Naive thymus-derived CD8-positive, alpha-beta T cell (primary cell): Measurements from ENCODE around the gene ATP13A5. TPM values are rescaled to one million over a fixed set of nuclear protein-coding genes. Genes with fewer than 3 reads are reported as not detected.
A peak's percentile ranks its signal among the peaks of the same experiment; 100 is the strongest.

ENCODE experiments used
- ATAC-seq, 2 donors: fragments of 150-1000 bp; cut with Tn5 transposase in 1 of 2; sonication (Bioruptor Pico), chemical (Tn5 transposase) in 1 of 2; 1 replicate in 1 of 2; 2 replicates in 1 of 2; pipeline ENCODE4 v1.10.0; 2021; ENCODE audit warnings: mild to moderate bottlenecking in 2 of 2, moderate library complexity in 2 of 2
- POLR2A ChIA-PET: fragments of 350-600 bp; sonication (Branson Sonifier 250); formaldehyde crosslinking; loops from one replicate; lab custom pipeline; 2021; ENCODE audit warnings: antibody characterized with exemption; lab: Charles Lee
- DNase-seq, 10 donors: peaks; one replicate each; pipeline versions ENCODE4 v3.0.0 to v3.0.0-alpha.2; 2020 to 2022
- H3K27ac Mint-ChIP-seq, 10 donors: one replicate each; pipeline ENCODE4 v1.8.0; 2020 to 2022; ENCODE audit warnings: mild to moderate bottlenecking in 10 of 10, mixed read lengths in 10 of 10, moderate library complexity in 4 of 10, inconsistent platforms in 1 of 10
- H3K27me3 Mint-ChIP-seq, 5 donors: one replicate each; pipeline ENCODE4 v1.8.0; 2021 to 2022; ENCODE audit warnings: mixed read lengths in 5 of 5
- H3K36me3 Mint-ChIP-seq, 3 donors: one replicate each; pipeline ENCODE4 v1.8.0; 2020 to 2022; ENCODE audit warnings: mixed read lengths in 3 of 3, mild to moderate bottlenecking in 2 of 3, inconsistent platforms in 1 of 3
- H3K4me1 Mint-ChIP-seq, 4 donors: one replicate each; pipeline ENCODE4 v1.8.0; 2021 to 2022; ENCODE audit warnings: mixed read lengths in 4 of 4
- H3K4me3 Mint-ChIP-seq, 10 donors: one replicate each; pipeline ENCODE4 v1.8.0; 2020 to 2022; ENCODE audit warnings: mild to moderate bottlenecking in 10 of 10, mixed read lengths in 10 of 10, moderate library complexity in 6 of 10, inconsistent platforms in 1 of 10
- H3K9me3 Mint-ChIP-seq, 9 donors: one replicate each; pipeline ENCODE4 v1.8.0; 2020 to 2022; ENCODE audit warnings: mixed read lengths in 9 of 9, mild to moderate bottlenecking in 3 of 9, inconsistent platforms in 1 of 9, moderate library complexity in 1 of 9
- polyA plus RNA-seq, 3 donors: library from polyadenylated mRNA; unstranded; fragments of 300-500 nt; fragmentation: Illumina TruSeq; gene quantifications; one replicate each; pipeline ENCODE4 v1.2.3, GENCODE V29; 2021
- total RNA-seq, 8 experiments: library from RNA in 2 of 8; stranded (reverse) in 2 of 8; gene quantifications; one replicate each; pipeline ENCODE4 v1.2.3 and lab custom pipeline; 2021 to 2026

Gene ATP13A5, protein sequence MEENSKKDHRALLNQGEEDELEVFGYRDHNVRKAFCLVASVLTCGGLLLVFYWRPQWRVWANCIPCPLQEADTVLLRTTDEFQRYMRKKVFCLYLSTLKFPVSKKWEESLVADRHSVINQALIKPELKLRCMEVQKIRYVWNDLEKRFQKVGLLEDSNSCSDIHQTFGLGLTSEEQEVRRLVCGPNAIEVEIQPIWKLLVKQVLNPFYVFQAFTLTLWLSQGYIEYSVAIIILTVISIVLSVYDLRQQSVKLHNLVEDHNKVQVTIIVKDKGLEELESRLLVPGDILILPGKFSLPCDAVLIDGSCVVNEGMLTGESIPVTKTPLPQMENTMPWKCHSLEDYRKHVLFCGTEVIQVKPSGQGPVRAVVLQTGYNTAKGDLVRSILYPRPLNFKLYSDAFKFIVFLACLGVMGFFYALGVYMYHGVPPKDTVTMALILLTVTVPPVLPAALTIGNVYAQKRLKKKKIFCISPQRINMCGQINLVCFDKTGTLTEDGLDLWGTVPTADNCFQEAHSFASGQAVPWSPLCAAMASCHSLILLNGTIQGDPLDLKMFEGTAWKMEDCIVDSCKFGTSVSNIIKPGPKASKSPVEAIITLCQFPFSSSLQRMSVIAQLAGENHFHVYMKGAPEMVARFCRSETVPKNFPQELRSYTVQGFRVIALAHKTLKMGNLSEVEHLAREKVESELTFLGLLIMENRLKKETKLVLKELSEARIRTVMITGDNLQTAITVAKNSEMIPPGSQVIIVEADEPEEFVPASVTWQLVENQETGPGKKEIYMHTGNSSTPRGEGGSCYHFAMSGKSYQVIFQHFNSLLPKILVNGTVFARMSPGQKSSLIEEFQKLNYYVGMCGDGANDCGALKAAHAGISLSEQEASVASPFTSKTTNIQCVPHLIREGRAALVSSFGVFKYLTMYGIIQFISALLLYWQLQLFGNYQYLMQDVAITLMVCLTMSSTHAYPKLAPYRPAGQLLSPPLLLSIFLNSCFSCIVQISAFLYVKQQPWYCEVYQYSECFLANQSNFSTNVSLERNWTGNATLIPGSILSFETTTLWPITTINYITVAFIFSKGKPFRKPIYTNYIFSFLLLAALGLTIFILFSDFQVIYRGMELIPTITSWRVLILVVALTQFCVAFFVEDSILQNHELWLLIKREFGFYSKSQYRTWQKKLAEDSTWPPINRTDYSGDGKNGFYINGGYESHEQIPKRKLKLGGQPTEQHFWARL
- total RNA-seq, result not detected
- not detected for polyA plus RNA-seq
- total RNA-seq (lab: John Stamatoyannopoulos, UW), result 0 to 0.25 (median 0.04) reads per million in 6 experiments

DNA sequence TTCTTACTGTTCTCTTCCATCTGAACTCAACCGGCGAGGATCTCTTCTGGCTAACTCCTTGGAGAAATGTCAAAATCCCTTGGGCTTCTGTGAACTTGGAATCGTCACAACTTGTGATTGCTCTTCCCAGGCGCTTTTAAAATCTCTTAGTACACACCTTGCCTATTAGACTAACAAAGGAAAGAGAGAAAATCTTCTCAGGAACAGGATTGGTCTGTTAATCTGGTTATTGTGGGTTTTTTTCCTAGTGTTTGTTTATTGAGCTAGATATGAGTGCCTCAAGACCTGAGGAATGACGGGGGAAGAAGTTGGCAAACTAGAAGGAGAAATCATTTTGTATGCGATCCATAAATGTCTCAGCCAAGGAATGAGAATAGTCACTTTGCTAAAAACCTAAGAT, at the start of gene ATP13A5:
Gene ATP13A5, minus strand, starts transcription at position 48 of the 400 bp plus-strand sequence. Its CDS starts 28 bp downstream, at position 20.
- no peak for ATAC-seq
- POLR2A ChIA-PET, result no interaction called here

GRCh38 chr3:193418576-193419373, 40.2 kb upstream of the ATP13A5 start:
- no peak for ATAC-seq
- Mint-ChIP-seq H3K27ac (no peak overlapping the region), H3K36me3 (peaks cover 24 to 78% (median 37%) of the 10 kb centered on the region in 3 donors), H3K4me3 (no peak overlapping the region), H3K27me3 (no peaks in the 10 kb centered on the region), H3K9me3 (peaks cover 13 to 89% (median 50%) of the 10 kb centered on the region in 9 donors), H3K4me1 (no peaks in the 10 kb centered on the region)
- POLR2A ChIA-PET, result no interaction called here
- no peak for DNase-seq

More for the DNA sequence above, at the start of gene ATP13A5:
- Mint-ChIP-seq H3K4me3 (no peak within 1 kb of the TSS), H3K27ac (no peak within 1 kb of the TSS), H3K4me1 (no peaks in the 10 kb centered on the region), H3K36me3 (peaks cover 0 to 3% (median 0%) of the 10 kb centered on the region in 3 donors), H3K9me3 (no peaks in the 10 kb centered on the region), H3K27me3 (peaks cover 5 to 32% (median 12%) of the 10 kb centered on the region in 5 donors)
- no peak for DNase-seq

DNA sequence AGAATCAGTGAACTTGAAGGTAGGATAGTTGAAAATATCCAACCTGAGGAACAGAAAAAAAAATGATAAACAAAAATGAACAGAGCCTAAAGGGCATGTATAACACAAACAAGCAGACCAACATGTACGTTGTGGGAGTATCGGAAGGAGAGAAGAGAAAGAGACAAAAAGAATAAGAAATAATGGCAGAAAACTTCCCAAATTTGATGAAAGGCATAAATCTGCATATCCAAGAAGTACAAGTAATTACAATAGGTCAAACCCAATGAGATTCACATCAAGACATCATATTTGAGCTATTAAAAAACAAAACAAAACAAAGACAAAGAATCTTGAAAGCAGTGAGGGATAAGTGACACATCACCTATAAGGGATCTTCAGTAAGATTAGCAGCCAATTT, 38.1 kb upstream of the ATP13A5 start:
- Mint-ChIP-seq H3K4me1 (no peaks in the 10 kb centered on the region), H3K4me3 (no peak overlapping the region), H3K27ac (no peak overlapping the region), H3K27me3 (no peaks in the 10 kb centered on the region), H3K36me3 (peaks cover 30 to 69% (median 43%) of the 10 kb centered on the region in 3 donors), H3K9me3 (peaks cover 6 to 72% (median 43%) of the 10 kb centered on the region in 9 donors)
- ATAC-seq (no peak), DNase-seq (no peak)
- POLR2A ChIA-PET, result no interaction called here

DNA sequence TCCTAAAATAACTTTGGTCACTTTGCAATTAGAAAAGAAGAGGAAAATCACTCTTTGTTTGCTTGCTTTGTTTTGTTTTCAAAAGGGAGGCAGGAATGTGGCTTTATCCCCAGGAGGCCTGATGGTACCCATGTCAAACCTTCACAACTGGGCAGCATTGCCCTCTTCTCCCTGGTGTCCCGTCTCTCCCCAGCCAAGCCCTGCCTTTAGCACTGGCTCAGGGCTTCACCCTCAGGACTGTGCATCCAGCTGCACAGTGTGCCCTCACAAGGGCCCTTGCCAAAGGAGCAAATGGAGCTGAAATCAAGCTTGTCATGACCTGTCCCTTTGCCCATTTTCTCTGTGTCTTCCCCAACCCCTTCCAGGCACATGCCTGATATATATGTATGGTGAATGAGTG, 29.1 kb upstream of the ATP13A5 start:
- no peaks in the 10 kb centered on the region for H3K4me1 Mint-ChIP-seq
- POLR2A ChIA-PET, result no interaction called here
- H3K36me3 Mint-ChIP-seq, result peaks cover 2 to 15% (median 7%) of the 10 kb centered on the region in 3 donors
- no peak for DNase-seq
- ATAC-seq, result no peak
- no peaks in the 10 kb centered on the region for H3K9me3 Mint-ChIP-seq
- no peak overlapping the region for H3K27ac Mint-ChIP-seq
- H3K27me3 Mint-ChIP-seq, result no peaks in the 10 kb centered on the region
- no peak overlapping the region for H3K4me3 Mint-ChIP-seq

- ATAC-seq (no peak), DNase-seq (no peak)
- Mint-ChIP-seq H3K4me1 (no peaks in the 10 kb centered on the region), H3K27me3 (no peaks in the 10 kb centered on the region), H3K9me3 (no peaks in the 10 kb centered on the region), H3K36me3 (peaks cover 2 to 12% (median 5%) of the 10 kb centered on the region in 3 donors), H3K27ac (no peak overlapping the region), H3K4me3 (no peak overlapping the region)
- POLR2A ChIA-PET, result no interaction called here
Measured at GRCh38 chr3:193407112-193407511, 28.6 kb upstream of the ATP13A5 start.

DNA sequence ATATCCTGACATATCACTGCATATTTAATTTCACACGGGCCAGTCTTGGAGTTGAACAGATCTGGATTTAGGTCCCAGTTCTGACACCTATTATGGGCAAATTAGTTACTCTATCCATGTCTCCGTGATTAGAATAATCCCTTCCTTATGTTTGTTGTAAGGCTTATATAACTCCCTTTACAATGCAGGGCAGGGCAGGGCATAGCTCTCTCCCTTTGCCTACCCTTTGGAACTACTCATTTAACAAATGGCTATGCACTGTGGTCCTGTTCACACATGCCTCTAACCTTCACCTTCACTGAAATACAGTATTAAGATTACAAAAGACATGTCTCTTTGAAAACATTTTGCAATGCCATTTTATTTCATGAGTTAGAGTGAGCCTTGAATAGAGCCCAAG, 24.8 kb upstream of the ATP13A5 start:
- H3K27me3 Mint-ChIP-seq, result no peaks in the 10 kb centered on the region
- H3K36me3 Mint-ChIP-seq, result peaks cover 0 to 10% (median 0%) of the 10 kb centered on the region in 3 donors
- H3K9me3 Mint-ChIP-seq, result no peaks in the 10 kb centered on the region
- H3K4me3 Mint-ChIP-seq, result no peak overlapping the region
- DNase-seq (no peak), ATAC-seq (no peak)
- POLR2A ChIA-PET, result no interaction called here
- no peaks in the 10 kb centered on the region for H3K4me1 Mint-ChIP-seq
- no peak overlapping the region for H3K27ac Mint-ChIP-seq

DNA sequence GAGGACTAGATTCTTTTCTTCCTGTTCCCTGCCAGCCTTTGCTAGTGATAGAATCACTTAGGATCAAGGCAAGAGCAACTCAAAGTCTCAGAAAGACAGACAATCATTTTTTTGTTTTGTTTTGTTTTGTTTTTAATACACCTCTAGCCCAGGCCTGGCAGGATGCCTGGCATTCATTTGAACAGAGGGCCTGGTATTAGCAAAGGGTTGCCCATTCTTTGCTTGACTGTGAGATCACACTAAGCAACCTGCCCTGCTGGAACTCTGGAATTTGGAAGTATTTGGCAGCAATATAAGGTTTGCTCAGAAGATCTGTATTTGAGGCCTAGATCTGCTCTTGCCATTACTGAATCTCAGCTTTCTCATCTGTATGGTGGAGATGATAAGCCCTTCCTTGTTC, 21.8 kb upstream of the ATP13A5 start:
- POLR2A ChIA-PET, result no interaction called here
- Mint-ChIP-seq H3K4me3 (no peak overlapping the region), H3K4me1 (no peaks in the 10 kb centered on the region), H3K27ac (no peak overlapping the region), H3K36me3 (peaks cover 0 to 10% (median 0%) of the 10 kb centered on the region in 3 donors), H3K27me3 (peaks cover 0 to 6% (median 2%) of the 10 kb centered on the region in 5 donors), H3K9me3 (peaks cover 0 to 3% (median 0%) of the 10 kb centered on the region in 9 donors)
- ATAC-seq (no peak), DNase-seq (no peak)

DNA sequence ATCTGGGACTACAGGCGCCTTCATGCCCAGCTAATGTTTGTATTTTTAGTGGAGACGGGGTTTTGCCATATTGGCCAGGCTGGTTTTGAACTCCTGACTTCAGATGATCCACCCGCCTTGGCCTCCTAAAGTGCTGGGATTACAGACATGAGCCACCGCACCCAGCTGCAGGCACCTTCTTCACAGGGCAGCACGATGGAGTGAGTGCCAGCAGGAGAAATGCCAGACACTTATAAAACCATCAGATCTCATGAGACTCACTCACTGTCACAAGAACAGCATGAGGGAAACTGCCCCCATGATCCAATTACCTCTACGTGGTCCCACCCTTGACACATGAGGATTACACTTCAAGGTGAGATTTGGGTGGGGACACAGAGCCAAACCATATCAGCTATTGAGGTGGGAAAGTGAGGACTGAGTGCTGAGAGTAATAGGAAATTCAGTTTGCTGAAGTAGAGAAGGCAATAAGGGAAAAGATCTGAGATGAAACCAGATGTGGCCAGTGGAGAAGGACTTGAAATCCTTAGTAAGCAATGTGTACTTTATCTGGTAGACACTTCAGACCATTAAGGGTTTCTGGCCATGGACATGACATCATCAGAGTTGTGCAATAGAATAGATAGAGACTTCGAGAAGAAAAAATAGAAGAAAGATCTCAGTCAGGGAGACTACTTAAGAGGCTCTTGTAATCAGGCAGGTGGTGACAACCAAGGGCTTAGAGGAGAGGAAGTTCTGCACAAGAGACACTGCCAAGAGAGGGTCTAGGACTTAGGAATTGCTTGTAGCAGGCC, 18.1 kb upstream of the ATP13A5 start:
- H3K4me3 Mint-ChIP-seq, result no peak overlapping the region
- DNase-seq, result no peak
- ATAC-seq, result no peak
- H3K4me1 Mint-ChIP-seq, result no peaks in the 10 kb centered on the region
- POLR2A ChIA-PET, result no interaction called here
- H3K27ac Mint-ChIP-seq, result peak overlapping the region in 1 of 10 donors; percentile 4
- H3K9me3 Mint-ChIP-seq, result peaks cover 0 to 3% (median 0%) of the 10 kb centered on the region in 9 donors
- H3K27me3 Mint-ChIP-seq, result peaks cover 0 to 10% (median 2%) of the 10 kb centered on the region in 5 donors
- H3K36me3 Mint-ChIP-seq, result no peaks in the 10 kb centered on the region

- DNase-seq, result no peak
- POLR2A ChIA-PET, result no interaction called here
- Mint-ChIP-seq H3K36me3 (no peaks in the 10 kb centered on the region), H3K4me1 (no peaks in the 10 kb centered on the region), H3K27ac (no peak overlapping the region), H3K27me3 (peaks cover 0 to 17% (median 1%) of the 10 kb centered on the region in 5 donors), H3K9me3 (no peaks in the 10 kb centered on the region), H3K4me3 (no peak overlapping the region)
- no peak for ATAC-seq
Measured at GRCh38 chr3:193391902-193392301, 13.3 kb upstream of the ATP13A5 start.

- no peak overlapping the region for H3K27ac Mint-ChIP-seq
- no peaks in the 10 kb centered on the region for H3K4me1 Mint-ChIP-seq
- H3K9me3 Mint-ChIP-seq, result no peaks in the 10 kb centered on the region
- no peaks in the 10 kb centered on the region for H3K36me3 Mint-ChIP-seq
- peaks cover 0 to 20% (median 4%) of the 10 kb centered on the region in 5 donors for H3K27me3 Mint-ChIP-seq
- ATAC-seq (no peak), DNase-seq (no peak)
- POLR2A ChIA-PET, result no interaction called here
- no peak overlapping the region for H3K4me3 Mint-ChIP-seq
Measured at GRCh38 chr3:193389335-193389734, 10.8 kb upstream of the ATP13A5 start.

GRCh38 chr3:193388361-193388760, 9.8 kb upstream of the ATP13A5 start:
- Mint-ChIP-seq H3K27ac (no peak overlapping the region), H3K36me3 (no peaks in the 10 kb centered on the region), H3K27me3 (peaks cover 0 to 16% (median 5%) of the 10 kb centered on the region in 5 donors), H3K4me1 (no peaks in the 10 kb centered on the region), H3K4me3 (no peak overlapping the region), H3K9me3 (no peaks in the 10 kb centered on the region)
- POLR2A ChIA-PET, result no interaction called here
- DNase-seq, result no peak
- no peak for ATAC-seq
